GM19099 (cell line): ENCODE results near the gene CDH12.

Source experiments
- POLR2A ChIP-seq: IDR thresholded peaks from 3 replicates; pipeline ENCODE4 v1.6.1; 2011; ENCODE audit warnings: low read depth; ENCODE audit not compliant: insufficient read length; ENCODE audit errors: extremely low read depth

The CDH12 gene

DNA sequence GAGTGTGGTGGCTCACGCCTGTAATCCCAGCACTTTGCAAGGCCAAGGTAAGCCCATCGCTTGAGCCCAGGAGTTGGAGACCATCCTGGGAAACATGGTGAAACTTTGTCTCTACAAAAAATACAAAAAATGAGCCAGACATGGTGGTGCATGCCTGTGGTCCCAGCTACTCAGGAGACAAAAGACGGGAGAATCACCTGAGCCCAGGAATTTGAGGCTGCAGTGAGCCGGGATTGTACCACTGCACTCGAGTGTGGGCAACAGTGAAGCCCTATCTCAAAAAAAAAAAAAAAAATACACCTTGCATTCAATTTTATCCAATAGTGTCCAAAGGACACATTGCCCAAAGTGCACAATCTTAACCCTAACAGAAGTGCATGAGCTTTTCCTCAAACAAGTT lies 372.8 kb downstream of the CDH12 start:
- TF ChIP-seq POLR2A: no peak

DNA sequence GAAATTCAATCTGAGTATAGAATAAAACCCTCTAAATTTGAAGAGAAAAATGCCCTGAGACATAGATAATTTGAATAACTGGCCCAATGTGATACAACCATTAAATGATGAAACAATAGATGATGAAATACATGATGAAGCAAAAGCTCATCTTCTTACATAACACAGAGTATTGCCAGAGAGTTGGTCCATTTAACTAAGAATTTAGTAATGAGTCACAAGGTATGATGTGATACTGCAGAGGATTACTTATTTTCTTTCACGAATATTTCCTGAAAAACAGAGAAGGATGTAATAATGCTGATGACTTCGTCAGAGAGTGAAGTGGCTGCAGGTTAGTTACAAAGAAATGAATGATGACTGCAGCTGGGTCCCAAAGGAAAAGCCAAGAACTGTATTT lies 379.3 kb downstream of the CDH12 start:
- no peak for TF ChIP-seq POLR2A

DNA sequence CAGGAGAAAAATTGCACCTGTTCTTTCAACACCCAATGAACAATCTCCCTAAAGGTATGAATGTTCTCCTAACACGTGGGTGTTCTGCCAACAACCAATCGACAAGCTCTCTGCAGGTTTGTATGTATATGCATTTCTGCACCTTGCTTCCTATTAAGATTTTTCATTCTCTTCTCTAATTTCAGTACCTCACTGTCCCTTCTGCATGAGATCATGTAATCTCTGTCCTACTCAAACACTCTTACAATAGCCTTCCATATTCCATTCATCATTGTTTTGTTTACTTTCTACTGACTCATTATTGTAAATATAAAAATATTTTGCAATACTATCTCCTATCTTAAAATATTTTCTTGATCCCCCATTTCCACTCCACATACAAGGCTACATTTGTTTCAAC lies 382.0 kb downstream of the CDH12 start:
- TF ChIP-seq POLR2A: no peak

DNA sequence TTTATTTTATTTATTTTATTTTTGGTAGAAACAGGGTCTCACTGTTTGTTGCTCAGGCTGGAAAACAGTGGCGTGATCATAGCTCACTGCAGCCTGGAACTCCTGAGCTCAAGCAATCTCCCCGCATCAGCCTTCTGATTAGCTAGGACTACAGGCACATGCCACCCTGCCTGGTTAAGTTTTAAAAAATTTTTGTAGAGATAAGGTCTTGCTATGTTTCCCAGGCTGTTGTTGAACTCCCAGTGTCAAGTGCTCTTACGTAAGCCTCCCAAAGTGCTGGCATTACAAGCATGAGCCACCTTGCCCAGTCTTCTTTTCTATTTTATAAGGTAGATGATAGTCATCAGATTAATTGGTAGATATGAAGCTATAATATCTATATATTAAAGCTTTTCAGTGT lies 382.7 kb downstream of the CDH12 start:
- no peak for TF ChIP-seq POLR2A

DNA sequence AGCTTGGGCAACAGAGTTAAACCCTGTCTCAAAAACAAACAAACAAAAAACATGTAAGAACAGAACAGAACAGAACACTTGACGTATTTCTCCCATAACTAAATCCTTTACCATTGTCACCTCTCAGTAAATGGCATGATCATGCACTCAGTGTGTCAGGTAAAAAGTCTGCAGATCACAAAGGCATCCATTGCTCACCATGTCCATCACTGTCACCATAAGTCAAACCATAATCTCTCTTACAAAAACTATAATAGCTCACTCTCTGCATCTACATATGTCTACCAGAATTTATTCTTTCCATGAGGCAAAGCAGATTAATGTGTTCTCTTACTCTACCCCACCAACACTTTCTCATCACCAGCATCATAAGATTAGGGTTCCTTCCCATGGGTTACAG lies 387.5 kb downstream of the CDH12 start:
- TF ChIP-seq POLR2A: no peak

DNA sequence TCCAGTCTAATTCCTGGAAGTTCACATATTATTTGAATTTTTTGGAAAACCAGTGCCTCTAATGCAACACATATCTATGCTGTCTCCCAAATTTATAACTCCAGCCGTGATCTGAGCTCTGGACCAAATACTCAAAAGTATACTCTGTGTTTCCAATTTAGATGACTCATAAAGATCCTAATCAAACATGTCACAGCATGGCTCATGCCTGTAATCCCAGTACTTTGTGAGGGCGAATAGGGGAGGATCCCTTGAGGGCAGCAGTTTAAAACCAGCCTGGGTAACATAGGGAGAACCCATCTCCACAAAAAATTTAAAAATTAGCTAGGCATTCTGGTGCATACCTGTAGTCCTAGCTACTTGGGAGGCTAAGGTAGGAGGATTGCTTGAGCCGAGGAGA lies 388.0 kb downstream of the CDH12 start:
- TF ChIP-seq POLR2A: no peak

DNA sequence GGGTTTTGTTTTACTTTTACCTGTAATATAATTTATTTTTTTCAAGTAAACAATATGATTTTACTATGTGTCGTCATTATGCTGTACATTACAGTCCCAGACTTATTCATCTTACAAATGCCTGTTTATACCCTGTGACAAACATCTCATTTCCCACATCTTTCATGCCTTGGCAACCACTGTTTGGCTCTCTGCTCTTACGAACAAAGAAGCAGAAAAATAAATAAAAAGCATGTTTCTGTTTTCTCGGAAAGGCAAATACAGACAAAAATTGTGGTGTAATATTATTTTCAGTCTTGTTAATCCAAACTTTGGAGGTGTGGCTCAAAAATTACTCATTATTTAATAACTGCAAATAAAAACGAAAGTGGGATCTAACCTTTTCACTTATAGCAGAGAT lies 393.0 kb downstream of the CDH12 start:
- no peak for TF ChIP-seq POLR2A

DNA sequence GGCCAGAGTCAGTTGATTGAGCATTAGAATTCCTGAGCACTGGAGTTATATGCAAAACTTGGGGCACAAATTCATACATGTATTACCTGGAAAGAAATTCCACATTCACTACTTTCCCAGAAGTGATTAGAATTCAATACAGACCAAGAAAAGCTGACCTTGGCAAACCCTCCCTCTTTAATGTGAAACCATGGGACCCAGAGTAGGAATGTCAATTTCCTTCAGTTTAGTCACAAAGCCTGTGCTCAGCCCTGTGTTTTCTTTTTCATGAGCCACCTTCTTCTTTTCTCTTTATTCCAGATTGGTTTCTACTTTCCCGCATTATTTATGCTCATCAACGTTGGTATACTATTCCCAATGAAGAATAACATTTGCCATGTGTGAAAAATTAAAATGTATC lies 420.2 kb downstream of the CDH12 start:
- TF ChIP-seq POLR2A: no peak

DNA sequence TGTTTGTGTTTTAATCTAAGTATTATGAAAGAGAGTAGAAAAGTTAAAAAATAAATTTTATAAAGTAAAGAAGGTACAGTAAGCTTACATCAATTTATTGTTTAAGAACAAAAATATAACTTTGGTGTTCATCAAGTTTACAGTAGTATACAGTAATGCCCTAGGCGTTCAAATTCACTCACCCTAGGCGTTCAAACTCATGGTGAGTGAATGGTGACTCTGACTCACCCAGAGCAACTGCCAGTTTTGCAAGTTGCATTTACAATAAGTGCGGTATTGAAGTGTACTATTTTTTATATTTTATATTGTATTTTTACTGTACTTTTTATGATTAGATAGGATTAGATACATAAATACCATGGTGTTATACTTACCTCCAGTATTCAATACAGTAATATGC lies 421.3 kb downstream of the CDH12 start:
- no peak for TF ChIP-seq POLR2A

DNA sequence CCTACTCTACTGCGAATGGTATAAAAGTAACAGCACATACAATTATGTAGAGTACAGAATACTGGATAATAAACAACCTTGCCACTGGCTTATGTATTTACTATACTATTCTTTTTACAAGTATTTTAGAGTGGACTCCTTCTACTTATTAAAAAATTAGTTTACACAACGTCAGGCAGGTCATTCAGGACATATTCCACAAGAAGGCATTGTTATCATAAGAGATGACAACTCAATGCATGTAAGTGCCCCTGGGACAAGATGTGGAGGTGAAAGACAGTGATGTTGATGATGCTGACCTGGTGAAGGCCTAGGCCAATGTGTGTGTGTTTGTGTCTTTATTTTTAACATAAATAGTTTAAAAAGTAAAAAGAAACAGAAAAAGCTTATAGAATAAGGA lies 421.7 kb downstream of the CDH12 start:
- no peak for TF ChIP-seq POLR2A

DNA sequence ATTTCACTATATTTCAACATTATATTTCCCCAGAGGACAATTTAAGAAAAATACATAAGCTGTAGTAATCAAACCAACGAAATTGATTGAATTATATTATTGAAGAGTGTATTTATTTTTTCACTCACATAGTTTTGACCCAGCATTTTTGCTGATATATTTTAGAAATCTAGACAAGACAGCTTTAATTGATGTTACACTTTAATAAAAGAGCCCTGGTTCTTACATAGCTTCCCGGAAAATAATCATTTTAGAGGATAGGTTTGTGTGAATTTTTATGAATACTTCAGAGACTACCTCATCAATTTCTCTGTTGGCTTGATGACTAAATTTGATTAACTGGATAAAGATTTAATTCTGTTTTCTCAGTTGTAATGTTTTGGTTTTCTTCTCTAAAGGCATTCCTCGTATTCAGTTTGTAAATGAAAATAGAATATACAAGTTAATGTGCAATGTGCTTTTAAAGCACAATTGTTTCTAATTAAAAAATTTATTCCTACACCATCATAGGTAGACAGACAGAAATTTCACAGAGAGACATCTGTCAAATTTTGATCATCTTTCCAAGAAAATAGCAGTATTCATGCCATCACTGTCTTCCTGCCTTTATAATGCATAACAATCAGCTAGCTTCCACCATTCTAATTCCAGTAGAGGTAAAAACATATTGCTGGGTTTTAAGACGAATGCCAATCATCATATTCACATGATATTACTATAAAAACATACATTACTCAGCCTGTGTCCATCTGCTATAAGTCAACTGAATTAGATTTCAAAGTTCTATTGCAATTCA lies 441.4 kb downstream of the CDH12 start:
- no peak for TF ChIP-seq POLR2A

DNA sequence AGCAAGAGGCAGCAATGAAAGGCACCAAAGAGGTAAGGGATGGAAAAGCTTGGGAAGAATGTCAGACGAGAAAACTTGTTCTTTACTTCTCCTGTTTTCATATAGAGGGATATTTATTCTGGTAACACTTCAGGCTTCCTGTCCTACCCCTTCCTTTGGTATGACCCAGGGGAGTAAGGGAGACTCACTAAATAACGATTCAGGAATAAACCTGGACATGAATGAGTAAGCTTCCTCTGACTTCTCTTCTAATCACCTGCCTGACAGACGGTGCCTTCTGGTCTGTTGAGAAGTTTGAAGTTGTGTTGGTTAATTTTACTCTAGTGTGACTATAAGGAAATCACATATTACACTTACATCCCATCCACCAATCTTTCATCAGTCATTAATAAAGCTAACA lies 461.2 kb downstream of the CDH12 start:
- no peak for TF ChIP-seq POLR2A

DNA sequence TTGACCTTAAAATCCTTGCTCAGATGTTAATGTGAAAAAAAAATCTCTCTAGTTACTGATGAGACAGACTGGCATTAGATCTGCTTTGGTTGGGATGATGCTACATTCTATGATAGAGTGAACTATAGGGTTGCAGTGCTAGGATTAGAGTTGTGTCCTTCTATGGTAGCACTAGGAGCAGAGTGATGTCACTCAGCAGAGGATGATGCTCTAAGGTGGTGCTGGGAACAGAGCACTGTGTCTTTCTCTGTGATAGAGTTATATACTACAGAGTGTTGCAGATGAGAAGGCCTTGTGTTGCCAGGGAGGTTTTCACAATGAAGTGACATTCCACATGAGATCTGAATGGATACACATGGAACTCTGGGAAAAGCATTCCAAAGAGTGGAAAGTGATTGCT lies 462.3 kb downstream of the CDH12 start:
- TF ChIP-seq POLR2A: no peak

DNA sequence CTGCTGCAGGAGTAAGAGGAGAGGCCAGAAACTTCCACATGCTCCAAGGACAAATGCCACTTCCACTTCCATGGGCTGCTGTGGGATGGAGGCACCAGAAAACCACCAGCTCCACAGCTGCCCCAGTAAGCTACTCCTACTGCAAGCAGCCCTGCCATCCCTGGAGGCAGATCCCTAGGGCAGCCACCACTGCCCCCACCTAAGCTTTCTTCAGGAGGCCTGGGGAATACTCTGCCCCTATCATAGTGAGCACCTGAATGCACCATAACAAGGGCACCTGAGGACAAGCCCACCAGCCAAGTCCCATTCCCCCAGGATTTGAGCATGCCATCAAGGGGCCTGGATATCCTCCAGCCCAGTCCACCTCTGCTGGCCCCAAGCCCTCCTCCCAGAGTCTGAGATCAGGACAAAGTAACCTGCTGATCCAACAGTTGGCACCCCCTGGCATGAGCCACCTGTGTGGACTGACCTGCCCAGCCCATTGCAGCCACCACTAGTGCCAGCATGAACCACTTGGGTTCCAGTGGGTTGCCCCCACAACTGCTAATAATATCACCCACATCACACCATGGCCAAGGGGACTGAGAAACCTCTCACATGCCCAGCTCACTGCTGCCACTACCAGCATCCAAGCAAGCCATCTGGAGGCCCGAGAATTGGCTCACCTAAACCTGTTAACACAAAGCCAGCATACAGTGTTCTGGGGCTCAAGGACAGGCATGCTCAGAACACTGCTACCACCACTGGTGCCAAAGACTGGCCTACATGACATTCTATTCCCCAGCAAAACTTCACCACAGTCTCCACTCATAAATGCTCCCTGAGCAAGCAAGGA lies 480.1 kb downstream of the CDH12 start:
- no peak for TF ChIP-seq POLR2A

DNA sequence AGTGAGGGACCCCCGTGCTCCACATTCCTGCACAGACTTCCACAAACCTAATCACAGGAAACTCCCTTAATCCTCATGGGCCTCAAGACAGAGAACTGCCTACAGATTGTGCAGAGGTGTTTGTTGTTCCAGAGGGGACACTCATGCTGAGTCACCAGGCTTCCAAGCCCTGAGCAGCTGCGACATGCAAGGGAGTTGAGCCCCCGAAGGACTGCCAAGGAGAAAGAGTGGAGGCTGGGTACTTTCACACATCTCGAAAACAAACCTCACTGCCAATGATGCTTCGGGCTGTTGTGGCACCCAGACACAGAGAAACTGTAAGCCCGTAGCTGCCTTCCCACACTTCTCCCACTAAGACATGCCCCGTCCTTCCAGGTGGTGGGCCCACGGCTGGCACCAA lies 480.8 kb downstream of the CDH12 start:
- TF ChIP-seq POLR2A: no peak

DNA sequence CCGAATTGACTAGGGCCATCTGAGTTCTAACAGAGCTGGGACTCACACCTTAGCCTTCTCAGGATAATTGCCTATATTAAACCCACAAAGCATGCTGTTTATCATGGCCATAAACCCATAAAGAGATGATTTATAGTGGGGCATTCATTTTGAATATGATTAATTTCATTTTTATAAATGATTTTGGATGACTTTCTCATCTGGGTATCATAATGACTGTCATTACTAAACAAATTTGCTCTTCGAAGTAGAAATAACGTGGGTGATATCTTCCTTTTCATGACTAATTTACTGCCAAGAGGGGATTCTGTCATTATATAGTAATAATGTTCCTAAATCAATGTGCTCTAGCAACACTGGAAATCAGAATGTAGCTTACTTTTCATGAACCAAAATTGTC lies 498.2 kb downstream of the CDH12 start:
- no peak for TF ChIP-seq POLR2A
